Calu3 (cell line): ENCODE data around the gene DGCR6L. TPM values are rescaled to one million over a fixed set of nuclear protein-coding genes. Genes with fewer than 3 reads are reported as not detected.
"Not testable (repeated sequence)": the region's sequence is repeated elsewhere in the genome, so short reads cannot be mapped to it uniquely, and the experiment has no call there.

Experiments
- BruUV-seq: library from RNA; stranded (reverse); fragments of 400-500 nt; replicated peaks from 2 replicates; lab custom pipeline; 2021; lab: Mats Ljungman, UMichigan
- CTCF ChIA-PET: fragments of 300-600 bp; sonication (Branson Sonifier 250); formaldehyde crosslinking; loops from one replicate; lab custom pipeline; 2022; ENCODE audit warnings: antibody characterized with exemption; lab: Charles Lee
- DNase-seq: peaks from one replicate; pipeline ENCODE4 v3.0.0; 2022
- H3K27ac Mint-ChIP-seq: one replicate; pipeline ENCODE4 v1.8.0; 2022; ENCODE audit warnings: mixed read lengths; ENCODE audit not compliant: unreplicated experiment
- H3K27me3 Mint-ChIP-seq: one replicate; pipeline ENCODE4 v1.8.0; 2022; ENCODE audit warnings: mixed read lengths; ENCODE audit not compliant: unreplicated experiment
- H3K36me3 Mint-ChIP-seq: one replicate; pipeline ENCODE4 v1.8.0; 2022; ENCODE audit warnings: mild to moderate bottlenecking, moderate library complexity, mixed read lengths; ENCODE audit not compliant: insufficient read depth, unreplicated experiment
- H3K4me1 Mint-ChIP-seq: one replicate; pipeline ENCODE4 v1.8.0; 2022; ENCODE audit warnings: mild to moderate bottlenecking, low read depth, mixed read lengths; ENCODE audit not compliant: unreplicated experiment
- H3K4me3 Mint-ChIP-seq: one replicate; pipeline ENCODE4 v1.8.0; 2022; ENCODE audit warnings: mild to moderate bottlenecking, low read depth, moderate library complexity, mixed read lengths; ENCODE audit not compliant: unreplicated experiment
- H3K9me3 Mint-ChIP-seq: one replicate; pipeline ENCODE4 v1.8.0; 2022; ENCODE audit warnings: low read depth, mixed read lengths; ENCODE audit not compliant: unreplicated experiment
- intact Hi-C: fragments of 100-400 bp; cut with micrococcal nuclease; formaldehyde crosslinking; loops from one replicate; pipeline ENCODE4 v1.10.0; 2022; ENCODE audit not compliant: unreplicated experiment
- total RNA-seq: library from RNA; stranded (reverse); gene quantifications from 2 replicates; pipeline ENCODE4 v1.2.3, GENCODE V29; 2022
- TF ChIP-seq, protein P1 (sequence below): fragments of 200-600 bp; IDR thresholded peaks from one replicate; pipeline ENCODE4 v1.8.0; 2022; ENCODE audit warnings: antibody characterized with exemption; ENCODE audit not compliant: unreplicated experiment

Gene DGCR6L
- total RNA-seq, 1 experiment from 2014 or later = 39.6 TPM

DNA sequence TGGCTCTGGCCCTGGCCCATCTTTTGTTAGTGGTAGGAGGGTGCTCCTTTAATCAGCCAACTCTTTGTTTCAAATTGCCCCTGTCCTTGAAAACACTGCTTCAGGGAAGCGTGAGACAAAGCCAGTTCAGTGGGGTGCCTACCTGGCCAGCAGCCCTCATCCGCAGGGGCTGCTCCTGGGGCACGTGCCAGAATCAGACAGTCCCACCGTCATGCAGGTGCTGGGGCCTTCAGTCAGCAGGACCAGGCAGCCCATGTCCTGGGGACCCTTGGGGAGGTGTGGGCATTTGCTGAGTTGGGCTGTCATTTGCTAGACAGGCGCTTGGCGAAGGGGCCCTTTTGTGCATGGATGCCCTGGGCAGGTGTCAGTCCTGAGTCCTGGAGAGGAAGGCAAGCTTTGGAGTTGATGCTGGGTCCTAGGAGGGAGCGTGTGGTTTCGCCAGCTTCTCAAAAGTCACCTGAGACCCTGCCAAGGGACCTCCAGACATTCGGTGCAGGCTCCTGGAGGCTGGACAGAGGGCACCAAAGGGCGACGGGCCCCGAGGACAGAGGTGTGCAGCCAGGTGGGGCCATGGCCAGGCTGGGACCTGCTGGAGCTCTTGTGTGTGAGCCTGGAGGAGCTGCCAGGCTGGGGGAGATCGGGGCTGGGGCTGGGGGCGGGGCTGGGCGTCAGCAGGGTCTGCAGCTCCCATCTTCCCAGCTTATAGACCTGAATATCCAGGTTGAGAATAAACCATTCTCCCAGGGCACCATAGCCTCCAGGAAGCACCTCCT is 36.8 kb downstream of the DGCR6L start:
- TF ChIP-seq, protein P1, sequence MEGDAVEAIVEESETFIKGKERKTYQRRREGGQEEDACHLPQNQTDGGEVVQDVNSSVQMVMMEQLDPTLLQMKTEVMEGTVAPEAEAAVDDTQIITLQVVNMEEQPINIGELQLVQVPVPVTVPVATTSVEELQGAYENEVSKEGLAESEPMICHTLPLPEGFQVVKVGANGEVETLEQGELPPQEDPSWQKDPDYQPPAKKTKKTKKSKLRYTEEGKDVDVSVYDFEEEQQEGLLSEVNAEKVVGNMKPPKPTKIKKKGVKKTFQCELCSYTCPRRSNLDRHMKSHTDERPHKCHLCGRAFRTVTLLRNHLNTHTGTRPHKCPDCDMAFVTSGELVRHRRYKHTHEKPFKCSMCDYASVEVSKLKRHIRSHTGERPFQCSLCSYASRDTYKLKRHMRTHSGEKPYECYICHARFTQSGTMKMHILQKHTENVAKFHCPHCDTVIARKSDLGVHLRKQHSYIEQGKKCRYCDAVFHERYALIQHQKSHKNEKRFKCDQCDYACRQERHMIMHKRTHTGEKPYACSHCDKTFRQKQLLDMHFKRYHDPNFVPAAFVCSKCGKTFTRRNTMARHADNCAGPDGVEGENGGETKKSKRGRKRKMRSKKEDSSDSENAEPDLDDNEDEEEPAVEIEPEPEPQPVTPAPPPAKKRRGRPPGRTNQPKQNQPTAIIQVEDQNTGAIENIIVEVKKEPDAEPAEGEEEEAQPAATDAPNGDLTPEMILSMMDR = no peak
- CTCF ChIA-PET = interaction anchor here (1.9 kb wide), 1 partner anchor 126 kb away, joined by 6 read pairs; no protein-coding TSS in a partner anchor

DNA sequence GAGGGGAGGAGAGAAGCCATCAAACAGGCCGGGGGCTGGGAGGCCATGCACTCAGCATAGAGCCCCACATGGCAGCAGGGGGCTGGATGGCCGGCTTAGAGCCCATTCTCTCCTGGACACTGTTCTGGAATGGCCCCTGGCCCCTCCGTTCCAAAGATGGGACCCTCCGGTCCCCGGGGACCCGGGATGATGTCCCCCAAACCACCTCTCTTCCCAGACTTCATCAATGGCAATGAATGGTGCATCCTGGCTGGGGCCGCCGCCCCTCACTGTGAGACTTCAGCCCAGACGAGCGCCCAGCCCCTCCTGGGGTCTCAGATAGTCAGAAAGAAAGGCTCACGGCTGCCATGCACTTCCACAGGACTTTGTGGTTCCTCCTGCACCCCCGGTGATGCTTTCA is 38.0 kb downstream of the DGCR6L start:
- DNase-seq = no peak
- peaks cover 9% of the 10 kb centered on the region for H3K4me1 Mint-ChIP-seq
- peaks cover 7% of the 10 kb centered on the region for H3K36me3 Mint-ChIP-seq
- H3K4me3 Mint-ChIP-seq = no peak overlapping the region
- no TSS peak for BruUV-seq
- H3K9me3 Mint-ChIP-seq = no peaks in the 10 kb centered on the region
- peaks cover 76% of the 10 kb centered on the region for H3K27me3 Mint-ChIP-seq
- TF ChIP-seq, protein P1 = no peak
- intact Hi-C loops = no loop called here
- CTCF ChIA-PET = no interaction called here
- H3K27ac Mint-ChIP-seq = no peak overlapping the region

More for the DNA sequence above, 36.8 kb downstream of the DGCR6L start:
- no TSS peak for BruUV-seq
- intact Hi-C loops = no loop called here
- DNase-seq = no peak
- Mint-ChIP-seq H3K9me3 (no peaks in the 10 kb centered on the region), H3K36me3 (peaks cover 7% of the 10 kb centered on the region), H3K4me3 (no peak overlapping the region), H3K27ac (no peak overlapping the region), H3K27me3 (peaks cover 83% of the 10 kb centered on the region), H3K4me1 (peaks cover 9% of the 10 kb centered on the region)

DNA sequence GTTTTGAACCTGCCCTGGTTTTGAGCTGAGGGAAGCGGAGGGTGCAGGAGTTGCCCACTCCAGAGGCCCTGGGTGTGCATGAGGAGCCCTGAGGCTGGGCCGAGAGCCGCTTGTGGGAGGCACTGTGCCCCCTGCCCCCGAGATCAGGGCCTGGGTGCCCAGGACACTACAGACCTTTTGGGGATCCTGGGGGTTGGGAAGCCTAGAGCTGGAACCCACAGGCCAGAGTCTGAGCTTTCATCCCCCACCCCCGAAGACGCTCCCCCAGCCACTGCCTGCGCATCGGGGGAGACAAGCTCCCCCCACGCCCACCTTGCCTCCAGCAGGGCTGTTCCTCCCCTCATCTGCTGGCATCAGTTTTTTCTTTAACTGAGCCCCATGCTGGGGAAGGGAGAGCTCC is 38.4 kb downstream of the DGCR6L start:
- H3K36me3 Mint-ChIP-seq, H3K4me1 Mint-ChIP-seq, H3K4me3 Mint-ChIP-seq, BruUV-seq, intact Hi-C loops, DNase-seq, H3K27ac Mint-ChIP-seq, CTCF ChIA-PET, H3K9me3 Mint-ChIP-seq: not testable (repeated sequence)
- peaks cover 76% of the 10 kb centered on the region for H3K27me3 Mint-ChIP-seq

DNA sequence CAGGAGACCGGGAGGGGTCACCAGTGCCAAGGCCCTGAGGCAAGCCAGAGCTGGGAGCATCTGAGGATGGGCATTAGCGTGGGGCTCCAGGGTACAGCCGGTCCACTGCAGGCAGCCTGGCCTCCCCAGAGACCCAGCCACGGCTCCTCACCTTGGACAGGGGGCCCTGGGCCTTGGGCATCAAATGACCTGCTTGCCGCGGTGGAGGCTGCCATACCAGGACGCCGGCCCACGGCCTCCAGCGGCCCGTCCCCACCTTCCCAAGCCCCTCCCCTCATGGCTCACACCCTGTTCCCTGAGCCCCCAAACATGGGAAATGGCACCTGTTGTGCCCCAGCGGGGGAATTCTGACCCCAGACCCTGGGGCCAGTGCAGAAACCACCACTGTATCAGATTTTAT is 39.0 kb downstream of the DGCR6L start:
- Mint-ChIP-seq H3K9me3 (no peaks in the 10 kb centered on the region), H3K4me3 (no peak overlapping the region), H3K27me3 (peaks cover 78% of the 10 kb centered on the region), H3K36me3 (peaks cover 7% of the 10 kb centered on the region), H3K4me1 (peaks cover 9% of the 10 kb centered on the region), H3K27ac (no peak overlapping the region)
- BruUV-seq = no TSS peak
- no peak for DNase-seq
- TF ChIP-seq, protein P1 = no peak
- intact Hi-C loops = no loop called here
- CTCF ChIA-PET = no interaction called here

DNA sequence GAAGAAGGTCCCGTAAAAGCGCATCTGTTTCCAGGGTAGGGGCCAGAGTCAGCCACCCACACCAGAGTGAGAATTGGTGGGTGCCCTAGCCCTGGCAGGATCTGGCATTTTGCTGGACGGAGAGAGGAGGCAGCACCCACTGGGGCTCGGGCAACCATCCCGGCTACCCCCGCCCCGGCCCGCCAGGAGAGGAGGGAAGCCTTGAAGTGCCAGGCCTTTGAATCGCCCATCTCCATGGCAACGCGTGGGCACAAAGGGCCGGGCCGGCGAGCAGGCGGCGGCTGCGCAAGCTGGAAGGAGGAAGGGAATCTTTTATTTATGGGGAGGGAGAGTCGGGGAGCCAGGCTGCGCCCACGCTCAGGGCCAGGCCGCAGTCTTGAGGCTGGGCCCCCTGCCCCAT is 39.7 kb downstream of the DGCR6L start:
- H3K9me3 Mint-ChIP-seq, H3K36me3 Mint-ChIP-seq, intact Hi-C loops, H3K27ac Mint-ChIP-seq, H3K4me1 Mint-ChIP-seq, CTCF ChIA-PET, DNase-seq, BruUV-seq, H3K4me3 Mint-ChIP-seq: not testable (repeated sequence)
- peaks cover 84% of the 10 kb centered on the region for H3K27me3 Mint-ChIP-seq
